ENCODE data around the gene ATRN. TPM values are rescaled to one million over a fixed set of nuclear protein-coding genes. Genes with fewer than 3 reads are reported as not detected.

The ATRN gene
- total and polyA plus RNA-seq, 7 donors = 1.2 to 16.1 (median 11.4) TPM

- intact Hi-C loops (cut with DNase I) = no loop called here
- WGBS, 2 donors = 82 to 97% methylated on average over 3 of the region's 3 CpGs
- Histone ChIP-seq H3K4me1 (no peaks in the 10 kb centered on the region), H3K9me3 (no peaks in the 10 kb centered on the region), H3K27me3 (no peaks in the 10 kb centered on the region), H3K36me3 (peaks cover 0 to 52% (median 1%) of the 10 kb centered on the region in 4 donors), H3K4me3 (no peak overlapping the region), H3K27ac (no peak overlapping the region)
- DNase-seq = no peak
- TF ChIP-seq POLR2A (IDR thresholded peaks at IDR 0.05) (no peak), CTCF (IDR thresholded peaks at IDR 0.05) (no peak), POLR2AphosphoS5 (IDR thresholded peaks at IDR 0.05) (no peak), EP300 (IDR thresholded peaks at IDR 0.05) (no peak)
Measured at GRCh38 chr20:3640259-3640658, 169.4 kb downstream of the ATRN start.

GRCh38 chr20:3645309-3646066, 174.7 kb downstream of the ATRN start:
- H3K9me3 ChIP-seq = no peaks in the 10 kb centered on the region
- no peak for DNase-seq
- TF ChIP-seq POLR2A (IDR thresholded peaks at IDR 0.05) = no peak
- peaks cover 0 to 64% (median 0%) of the 10 kb centered on the region in 4 donors for H3K36me3 ChIP-seq
- H3K27me3 ChIP-seq = no peaks in the 10 kb centered on the region
- 91 to 93% methylated on average over 20 of the region's 20 CpGs for WGBS, 2 donors
- H3K4me1 ChIP-seq = peaks cover 0 to 9% (median 4%) of the 10 kb centered on the region in 4 donors
- no peak overlapping the region for H3K4me3 ChIP-seq
- intact Hi-C loops (cut with DNase I) = no loop called here
- no peak overlapping the region for H3K27ac ChIP-seq

- peaks cover 0 to 9% (median 4%) of the 10 kb centered on the region in 4 donors for H3K4me1 ChIP-seq
- TF ChIP-seq CTCF (IDR thresholded peaks at IDR 0.05) (no peak), POLR2AphosphoS5 (IDR thresholded peaks at IDR 0.05) (no peak), POLR2A (IDR thresholded peaks at IDR 0.05) (no peak), EP300 (IDR thresholded peaks at IDR 0.05) (no peak)
- no peaks in the 10 kb centered on the region for H3K9me3 ChIP-seq
- no peak for DNase-seq
- H3K4me3 ChIP-seq = no peak overlapping the region
- intact Hi-C loops (cut with DNase I) = no loop called here
- H3K27me3 ChIP-seq = no peaks in the 10 kb centered on the region
- 71 to 90% methylated on average over 5 of the region's 5 CpGs for WGBS, 2 donors
- H3K36me3 ChIP-seq = peaks cover 0 to 65% (median 0%) of the 10 kb centered on the region in 4 donors
- H3K27ac ChIP-seq = no peak overlapping the region
Measured at GRCh38 chr20:3646067-3646440, 175.2 kb downstream of the ATRN start.

- intact Hi-C loops (cut with DNase I) = no loop called here
- no peak for TF ChIP-seq CTCF (IDR thresholded peaks at IDR 0.05)
- H3K4me1 ChIP-seq = peaks cover 0 to 9% (median 4%) of the 10 kb centered on the region in 4 donors
- H3K27ac ChIP-seq = no peak overlapping the region
- H3K9me3 ChIP-seq = no peaks in the 10 kb centered on the region
- WGBS, 2 donors = 89 to 90% methylated on average over 13 of the region's 13 CpGs
- DNase-seq = no peak
- H3K4me3 ChIP-seq = no peak overlapping the region
- H3K27me3 ChIP-seq = no peaks in the 10 kb centered on the region
- peaks cover 0 to 64% (median 0%) of the 10 kb centered on the region in 4 donors for H3K36me3 ChIP-seq
Measured at GRCh38 chr20:3646651-3647050, 175.8 kb downstream of the ATRN start.

- Histone ChIP-seq H3K36me3 (peaks cover 0 to 56% (median 0%) of the 10 kb centered on the region in 4 donors), H3K27ac (no peak overlapping the region), H3K27me3 (no peaks in the 10 kb centered on the region), H3K4me1 (peaks cover 0 to 9% (median 4%) of the 10 kb centered on the region in 4 donors), H3K9me3 (no peaks in the 10 kb centered on the region), H3K4me3 (no peak overlapping the region)
- intact Hi-C loops (cut with DNase I) = no loop called here
- DNase-seq = no peak
- TF ChIP-seq POLR2A (IDR thresholded peaks at IDR 0.05) (no peak), EP300 (IDR thresholded peaks at IDR 0.05) (no peak)
Measured at GRCh38 chr20:3647473-3647872, 176.7 kb downstream of the ATRN start.

GRCh38 chr20:3648951-3649350, 178.1 kb downstream of the ATRN start:
- H3K9me3 ChIP-seq = no peaks in the 10 kb centered on the region
- H3K4me3 ChIP-seq = no peak overlapping the region
- peaks cover 0 to 11% (median 4%) of the 10 kb centered on the region in 4 donors for H3K4me1 ChIP-seq
- TF ChIP-seq POLR2AphosphoS5 (IDR thresholded peaks at IDR 0.05) (no peak), EP300 (IDR thresholded peaks at IDR 0.05) (no peak), POLR2A (IDR thresholded peaks at IDR 0.05) (no peak), CTCF (IDR thresholded peaks at IDR 0.05) (no peak)
- peaks cover 0 to 44% (median 0%) of the 10 kb centered on the region in 4 donors for H3K36me3 ChIP-seq
- WGBS, 2 donors = 93 to 95% methylated on average over 9 of the region's 9 CpGs
- intact Hi-C loops (cut with DNase I) = no loop called here
- no peak overlapping the region for H3K27ac ChIP-seq
- no peaks in the 10 kb centered on the region for H3K27me3 ChIP-seq
- no peak for DNase-seq

All from sigmoid colon (tissue), 7 donors.